HFFc6 (cell line): Measurements from ENCODE around the gene ARSB. TPM values are rescaled to one million over a fixed set of nuclear protein-coding genes. Genes with fewer than 3 reads are reported as not detected.

Source experiments
- DNase-seq: peaks from one replicate; pipeline ENCODE4 v3.0.0-alpha.2; 2018
- H3K27ac Mint-ChIP-seq: 2 replicates; pipeline ENCODE4 v1.8.0; 2020; ENCODE audit warnings: mild to moderate bottlenecking, mixed read lengths
- H3K27me3 Mint-ChIP-seq: 2 replicates; pipeline ENCODE4 v1.8.0; 2021; ENCODE audit warnings: mild to moderate bottlenecking, moderate library complexity, mixed read lengths; ENCODE audit not compliant: insufficient read depth
- H3K36me3 Mint-ChIP-seq: 2 replicates; pipeline ENCODE4 v1.8.0; 2021; ENCODE audit warnings: low read depth, mixed read lengths
- H3K4me1 Mint-ChIP-seq: 2 replicates; pipeline ENCODE4 v1.8.0; 2020; ENCODE audit warnings: low read depth, mixed read lengths
- H3K4me3 Mint-ChIP-seq: 2 replicates; pipeline ENCODE4 v1.8.0; 2020; ENCODE audit warnings: mild to moderate bottlenecking, moderate library complexity, mixed read lengths
- H3K9me3 Mint-ChIP-seq: 2 replicates; pipeline ENCODE4 v1.8.0; 2020; ENCODE audit warnings: mild to moderate bottlenecking, mixed read lengths
- CTCF ChIP-seq: fragments of 200-600 bp; sonication (generic); IDR thresholded peaks from 2 replicates; pipeline ENCODE4 v1.5.0; 2021; ENCODE audit warnings: antibody characterized with exemption, mild to moderate bottlenecking
- total RNA-seq, 6 experiments: library from RNA; stranded (reverse); fragmentation: NEBNext Ultra II Directional; extraction: Animal tissue kit (Norgen Biotek cat#: 25700); gene quantifications; 2 replicates in 1 of 6; 3 replicates in 5 of 6; pipeline ENCODE4 v1.2.3, GENCODE V29; 2021

Gene ARSB
- total RNA-seq, 6 experiments from 2014 or later: 24.4 to 32.7 (median 27.8) TPM

DNA sequence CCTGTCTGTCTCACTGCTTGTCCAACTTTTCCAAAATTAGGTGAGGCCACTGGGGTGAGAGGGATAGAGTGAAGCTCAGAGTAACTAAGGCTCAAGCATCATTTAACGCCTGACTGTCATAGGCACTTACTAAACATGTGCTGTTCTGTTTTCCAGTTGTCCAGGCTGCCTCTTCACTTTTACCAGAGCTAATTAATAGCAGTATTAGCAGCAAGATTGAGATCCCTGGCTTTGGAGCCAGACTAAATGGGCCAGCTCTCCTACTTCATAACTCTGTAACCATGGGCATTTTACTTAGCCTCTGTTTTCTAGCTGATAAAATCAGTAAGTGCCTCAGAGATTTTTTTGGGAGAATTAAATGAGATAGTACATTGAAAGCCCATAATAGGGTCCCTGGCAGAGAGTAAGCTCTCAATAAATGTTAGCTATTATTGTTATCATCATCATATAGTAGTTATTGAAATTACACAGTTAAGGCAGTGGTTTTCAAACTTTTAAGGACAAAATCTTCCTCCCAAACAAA is 190.4 kb downstream of the ARSB start:
- H3K27ac Mint-ChIP-seq: no peak overlapping the region

GRCh38 chr5:78793907-78794662 is 191.0 kb downstream of the ARSB start:
- Mint-ChIP-seq H3K27ac (no peak overlapping the region), H3K4me3 (no peak overlapping the region)
- no peak for DNase-seq

More for the DNA sequence above, 190.4 kb downstream of the ARSB start:
- no peaks in the 10 kb centered on the region for H3K27me3 Mint-ChIP-seq
- no peak overlapping the region for H3K4me3 Mint-ChIP-seq
- no peaks in the 10 kb centered on the region for H3K9me3 Mint-ChIP-seq
- peaks cover 9% of the 10 kb centered on the region; the same call in 1 of the 2 replicates for H3K36me3 Mint-ChIP-seq
- no peak for TF ChIP-seq CTCF
- no peak for DNase-seq
- peaks cover 40% of the 10 kb centered on the region for H3K4me1 Mint-ChIP-seq

GRCh38 chr5:78792345-78793055 is 192.6 kb downstream of the ARSB start:
- no peak for TF ChIP-seq CTCF
- no peaks in the 10 kb centered on the region for H3K27me3 Mint-ChIP-seq
- H3K4me3 Mint-ChIP-seq: no peak overlapping the region
- no peak for DNase-seq
- H3K9me3 Mint-ChIP-seq: no peaks in the 10 kb centered on the region
- H3K4me1 Mint-ChIP-seq: peaks cover 18% of the 10 kb centered on the region
- H3K36me3 Mint-ChIP-seq: 0 out of 2 replicates have a peak, but pooled peaks cover 4% of the 10 kb centered on the region
- no peak overlapping the region for H3K27ac Mint-ChIP-seq

More at GRCh38 chr5:78793907-78794662, 191.0 kb downstream of the ARSB start:
- H3K9me3 Mint-ChIP-seq: no peaks in the 10 kb centered on the region
- H3K27me3 Mint-ChIP-seq: no peaks in the 10 kb centered on the region
- H3K4me1 Mint-ChIP-seq: peaks cover 34% of the 10 kb centered on the region
- no peak for TF ChIP-seq CTCF
- 0 out of 2 replicates have a peak, but pooled peaks cover 4% of the 10 kb centered on the region for H3K36me3 Mint-ChIP-seq

- Mint-ChIP-seq H3K36me3 (no peaks in the 10 kb centered on the region), H3K4me3 (no peak overlapping the region), H3K4me1 (peaks cover 13% of the 10 kb centered on the region), H3K9me3 (no peaks in the 10 kb centered on the region), H3K27ac (no peak overlapping the region), H3K27me3 (no peaks in the 10 kb centered on the region)
- no peak for TF ChIP-seq CTCF
- no peak for DNase-seq
These were observed 193.5 kb downstream of the ARSB start for GRCh38 chr5:78791501-78792100.

DNA sequence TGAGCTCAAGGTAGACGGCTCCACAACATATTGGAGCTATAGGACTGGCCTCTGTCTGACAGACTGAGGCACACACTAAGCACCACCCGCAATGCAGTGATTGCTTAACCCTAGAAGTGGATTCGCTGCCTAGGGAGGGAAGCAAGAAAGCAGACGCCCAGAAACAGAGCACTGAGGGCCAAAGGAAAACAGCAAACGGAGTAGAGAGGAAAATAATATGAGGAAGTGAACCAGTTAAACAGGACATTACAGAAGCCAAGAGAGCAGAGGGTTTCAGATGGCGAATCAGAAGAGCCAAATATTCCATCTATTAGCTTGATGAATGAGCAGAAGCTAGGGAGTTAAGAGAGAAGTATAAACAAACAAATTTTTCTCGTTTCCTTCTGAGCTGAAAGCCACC is 197.3 kb downstream of the ARSB start:
- no peak overlapping the region for H3K27ac Mint-ChIP-seq
- H3K9me3 Mint-ChIP-seq: no peaks in the 10 kb centered on the region
- no peaks in the 10 kb centered on the region for H3K27me3 Mint-ChIP-seq

More for the DNA sequence above, 197.3 kb downstream of the ARSB start:
- Mint-ChIP-seq H3K4me1 (peaks cover 13% of the 10 kb centered on the region), H3K4me3 (no peak overlapping the region), H3K36me3 (no peaks in the 10 kb centered on the region)
- no peak for TF ChIP-seq CTCF
- no peak for DNase-seq
